IPS DF 19.7 (cell line): ENCODE measurements around the gene CWF19L2.
"Not testable (repeated sequence)": the region's sequence is repeated elsewhere in the genome, so short reads cannot be mapped to it uniquely, and the experiment has no call there.

Source experiments
- DNase-seq: peaks from one replicate; pipeline ENCODE4 v3.0.0-alpha.2; 2013; ENCODE audit warnings: low read depth, low spot score

Gene CWF19L2

GRCh38 chr11:107439586-107440167 is 17.9 kb downstream of the CWF19L2 start:
- no peak for DNase-seq

GRCh38 chr11:107438148-107438547 is 19.5 kb downstream of the CWF19L2 start:
- DNase-seq, result no peak

- no peak for DNase-seq
These were observed 27.1 kb downstream of the CWF19L2 start for GRCh38 chr11:107430525-107430924.

- no peak for DNase-seq
These were observed 29.9 kb downstream of the CWF19L2 start for GRCh38 chr11:107427569-107428180.

GRCh38 chr11:107413352-107413751 is 44.3 kb downstream of the CWF19L2 start:
- no peak for DNase-seq

- DNase-seq, result no peak
These were observed 48.8 kb downstream of the CWF19L2 start for GRCh38 chr11:107408762-107409211.

GRCh38 chr11:107405260-107405659 is 52.4 kb downstream of the CWF19L2 start:
- no peak for DNase-seq

- DNase-seq, result not testable (repeated sequence)
These were observed 56.5 kb downstream of the CWF19L2 start for GRCh38 chr11:107401131-107401530.

- DNase-seq, result peak; percentile 47
These were observed 60.3 kb downstream of the CWF19L2 start for GRCh38 chr11:107397357-107397756.

- no peak for DNase-seq
These were observed 65.0 kb downstream of the CWF19L2 start for GRCh38 chr11:107392611-107393010.

- not testable (repeated sequence) for DNase-seq
These were observed 66.9 kb downstream of the CWF19L2 start for GRCh38 chr11:107390701-107391100.

- DNase-seq, result no peak
These were observed 70.0 kb downstream of the CWF19L2 start for GRCh38 chr11:107387666-107388065.

GRCh38 chr11:107385361-107385981 is 72.2 kb downstream of the CWF19L2 start:
- no peak for DNase-seq

GRCh38 chr11:107384144-107384852 is 73.3 kb downstream of the CWF19L2 start:
- DNase-seq, result no peak

GRCh38 chr11:107372439-107372838 is 85.2 kb downstream of the CWF19L2 start:
- DNase-seq, result no peak

- DNase-seq, result no peak
These were observed 87.2 kb downstream of the CWF19L2 start for GRCh38 chr11:107370390-107370789.

- peak; percentile 5 for DNase-seq
These were observed 97.9 kb downstream of the CWF19L2 start for GRCh38 chr11:107359701-107360100.

- no peak for DNase-seq
These were observed 99.7 kb downstream of the CWF19L2 start for GRCh38 chr11:107357877-107358276.

- no peak for DNase-seq
These were observed 102.8 kb downstream of the CWF19L2 start for GRCh38 chr11:107354780-107355179.

GRCh38 chr11:107337917-107338316 is 119.7 kb downstream of the CWF19L2 start:
- DNase-seq, result no peak

- no peak for DNase-seq
These were observed 125.9 kb downstream of the CWF19L2 start for GRCh38 chr11:107331728-107332127.

GRCh38 chr11:107329164-107329563 is 128.5 kb downstream of the CWF19L2 start:
- DNase-seq, result no peak
